GM19452 (cell line): ENCODE data around the gene CEP128.

Experiments used
- ATAC-seq: cut with Tn5 transposase; IDR thresholded peaks from one replicate; pipeline ENCODE4 v1.9.1; 2021; ENCODE audit not compliant: unreplicated experiment

CEP128 gene

GRCh38 chr14:80906336-80906735 is 35.2 kb downstream of the CEP128 start:
- no peak for ATAC-seq

GRCh38 chr14:80902608-80903007 is 38.9 kb downstream of the CEP128 start:
- no peak for ATAC-seq

GRCh38 chr14:80901822-80902221 is 39.7 kb downstream of the CEP128 start:
- ATAC-seq, result no peak

- ATAC-seq, result no peak
Observed at GRCh38 chr14:80901260-80901659, 40.3 kb downstream of the CEP128 start.

GRCh38 chr14:80872645-80873044 is 68.9 kb downstream of the CEP128 start:
- ATAC-seq, result no peak

GRCh38 chr14:80868260-80868659 is 73.3 kb downstream of the CEP128 start:
- ATAC-seq, result no peak

GRCh38 chr14:80867798-80868197 is 73.7 kb downstream of the CEP128 start:
- ATAC-seq, result no peak

- no peak for ATAC-seq
Observed at GRCh38 chr14:80867091-80867490, 74.4 kb downstream of the CEP128 start.

GRCh38 chr14:80865565-80865964 is 76.0 kb downstream of the CEP128 start:
- no peak for ATAC-seq

- no peak for ATAC-seq
Observed at GRCh38 chr14:80862983-80863382, 78.6 kb downstream of the CEP128 start.

GRCh38 chr14:80862541-80862940 is 79.0 kb downstream of the CEP128 start:
- ATAC-seq, result no peak

- ATAC-seq, result peak; percentile 64
Observed at GRCh38 chr14:80850197-80850814, 91.2 kb downstream of the CEP128 start.

- no peak for ATAC-seq
Observed at GRCh38 chr14:80847070-80847469, 94.5 kb downstream of the CEP128 start.

- ATAC-seq, result no peak
Observed at GRCh38 chr14:80845856-80846255, 95.7 kb downstream of the CEP128 start.

GRCh38 chr14:80844872-80845271 is 96.7 kb downstream of the CEP128 start:
- ATAC-seq, result no peak

- ATAC-seq, result no peak
Observed at GRCh38 chr14:80839743-80840142, 101.8 kb downstream of the CEP128 start.

- no peak for ATAC-seq
Observed at GRCh38 chr14:80809663-80810062, 131.9 kb downstream of the CEP128 start.

- ATAC-seq, result no peak
Observed at GRCh38 chr14:80805136-80805535, 136.4 kb downstream of the CEP128 start.

GRCh38 chr14:80798878-80799277 is 142.7 kb downstream of the CEP128 start:
- no peak for ATAC-seq

GRCh38 chr14:80798211-80798610 is 143.3 kb downstream of the CEP128 start:
- ATAC-seq, result no peak

- no peak for ATAC-seq
Observed at GRCh38 chr14:80792771-80793170, 148.8 kb downstream of the CEP128 start.

- ATAC-seq, result no peak
Observed at GRCh38 chr14:80787876-80788275, 153.7 kb downstream of the CEP128 start.

GRCh38 chr14:80784820-80785219 is 156.7 kb downstream of the CEP128 start:
- no peak for ATAC-seq
